Dedifferentiated amniotic fluid mesenchymal stem cell (primary cell): Measurements from ENCODE around the gene PPT2.

Experiments used
- DNase-seq: peaks from one replicate; pipeline ENCODE4 v3.0.0-alpha.2; 2016; ENCODE audit errors: extremely low spot score

PPT2 gene, protein sequence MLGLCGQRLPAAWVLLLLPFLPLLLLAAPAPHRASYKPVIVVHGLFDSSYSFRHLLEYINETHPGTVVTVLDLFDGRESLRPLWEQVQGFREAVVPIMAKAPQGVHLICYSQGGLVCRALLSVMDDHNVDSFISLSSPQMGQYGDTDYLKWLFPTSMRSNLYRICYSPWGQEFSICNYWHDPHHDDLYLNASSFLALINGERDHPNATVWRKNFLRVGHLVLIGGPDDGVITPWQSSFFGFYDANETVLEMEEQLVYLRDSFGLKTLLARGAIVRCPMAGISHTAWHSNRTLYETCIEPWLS

DNA sequence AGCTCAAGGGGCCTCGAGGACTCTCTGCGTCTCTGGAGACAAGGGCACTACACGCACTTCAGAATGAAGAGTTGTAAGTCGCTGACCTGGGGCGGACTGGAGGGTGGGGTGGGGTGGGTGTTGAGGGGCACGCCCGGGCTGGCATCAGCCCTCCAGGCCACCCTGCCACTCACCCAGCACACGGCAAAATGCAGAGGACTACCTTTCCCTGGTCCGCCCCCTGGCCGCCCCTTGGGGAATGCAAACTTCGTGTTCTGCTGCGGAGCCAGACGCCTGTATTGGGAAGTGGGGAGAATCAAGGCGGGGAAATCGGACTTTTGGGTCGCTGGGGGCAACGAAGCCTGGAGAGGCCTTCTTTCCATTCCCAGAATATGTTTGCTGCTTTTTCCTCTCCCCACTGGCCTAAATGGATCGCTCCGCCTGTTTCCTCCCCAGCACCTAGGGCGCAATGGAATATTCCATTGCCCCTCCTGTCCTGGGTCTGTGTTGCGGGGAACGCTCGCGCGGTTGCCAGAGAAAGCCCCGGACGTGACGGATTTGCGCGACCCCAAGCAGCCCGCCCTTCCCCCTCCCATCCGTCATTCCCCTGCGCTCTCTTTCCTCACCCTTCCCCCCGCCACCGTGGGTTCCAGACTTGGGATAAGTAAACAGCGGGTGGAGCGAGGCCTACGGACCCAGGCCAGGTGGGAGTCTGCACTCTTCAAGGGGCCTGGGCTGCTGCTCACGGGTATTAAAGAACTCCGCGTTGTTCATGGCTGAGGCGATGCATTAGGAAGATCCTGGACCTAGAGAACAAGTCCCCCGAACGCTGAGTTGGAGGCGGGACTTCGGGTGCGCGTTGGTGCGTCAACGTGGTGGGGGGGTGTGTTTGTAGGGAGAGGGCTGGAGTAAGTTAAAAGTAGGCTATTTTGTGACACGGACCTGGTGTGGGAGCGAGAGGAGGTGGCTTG lies at the start of gene PPT2:
Gene PPT2 (plus strand): TSS at position 578 of the 950 bp plus-strand sequence. CDS start 454 bp downstream, outside the sequence.
- DNase-seq = peak; percentile 81

GRCh38 chr6:32105433-32105832 lies 48.5 kb upstream of the PPT2 start:
- DNase-seq = no peak

- DNase-seq = no peak
Observed at GRCh38 chr6:32107406-32107805, 46.5 kb upstream of the PPT2 start.

DNA sequence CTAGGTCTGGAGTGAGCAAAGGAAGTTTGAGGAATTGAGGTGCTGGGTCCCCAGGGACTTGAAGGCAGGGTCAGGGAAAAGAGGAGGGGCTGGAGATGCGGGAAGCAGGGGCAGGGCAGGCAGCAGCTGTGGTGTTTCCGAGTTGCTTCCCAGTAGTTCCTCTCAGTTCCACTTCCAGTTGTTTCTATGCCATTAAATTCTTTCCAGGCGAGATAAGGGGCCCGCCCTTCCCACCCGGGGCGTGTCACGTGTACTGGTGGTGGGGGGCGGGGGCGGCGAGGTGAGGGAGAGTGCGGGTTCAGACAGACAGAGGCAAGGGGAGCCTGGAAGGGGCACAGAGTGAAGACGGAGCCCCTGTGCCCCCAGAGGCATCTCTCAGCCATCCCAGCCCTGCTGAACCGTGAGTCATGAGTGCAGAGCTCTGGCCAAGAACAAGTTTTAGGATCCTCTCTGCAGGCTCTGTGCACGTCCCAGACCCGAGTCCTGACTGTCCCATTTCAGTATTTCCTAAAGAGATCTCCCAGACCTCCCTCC lies 45.8 kb upstream of the PPT2 start:
- DNase-seq = no peak

DNA sequence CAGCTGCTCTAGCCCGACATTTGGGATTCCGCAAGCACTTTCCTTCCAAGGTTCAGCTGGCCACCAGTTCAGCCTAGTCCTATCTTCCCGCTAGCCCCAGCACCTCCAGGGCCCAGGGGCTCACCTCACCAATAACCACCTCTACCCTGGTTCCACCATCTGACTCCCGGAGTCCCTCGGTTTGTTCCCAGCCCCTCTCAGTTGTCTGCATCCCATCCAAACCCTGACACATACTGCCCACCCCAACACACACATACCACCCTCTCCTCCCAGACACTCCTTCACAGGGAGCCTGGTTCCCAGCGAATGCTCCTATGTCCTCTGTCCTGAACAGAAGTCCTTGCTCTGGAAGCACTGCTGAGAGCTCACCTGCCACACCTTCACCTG lies 45.2 kb upstream of the PPT2 start:
- no peak for DNase-seq

- no peak for DNase-seq
Observed at GRCh38 chr6:32109114-32109764, 44.7 kb upstream of the PPT2 start, which contains the start of gene TNXB. TNXB (minus strand) TSS chr6:32109338; CDS start chr6:32098198, 11,140 bp downstream.

GRCh38 chr6:32109765-32110160 lies 44.2 kb upstream of the PPT2 start:
- DNase-seq = no peak

DNA sequence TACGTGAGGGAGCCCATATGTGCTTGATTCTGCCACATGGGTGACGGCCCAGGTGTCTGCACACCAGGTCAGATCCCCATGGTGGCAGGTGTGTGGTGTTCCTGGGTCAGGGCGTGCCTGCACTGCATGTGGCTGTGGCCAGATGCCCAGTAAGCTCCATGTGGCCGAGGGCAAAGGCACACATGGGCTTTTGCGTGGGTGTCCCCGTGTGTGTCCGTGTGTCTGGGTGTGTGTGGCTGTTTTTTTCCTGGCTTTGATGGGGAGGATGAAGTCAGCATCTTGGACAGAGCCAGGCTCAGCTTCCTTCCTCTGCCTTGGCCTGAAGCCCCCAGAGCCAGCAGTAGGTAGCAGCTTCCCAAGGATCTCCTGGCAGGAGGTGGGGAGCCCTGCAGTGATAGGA lies 43.3 kb upstream of the PPT2 start:
- DNase-seq = no peak

- no peak for DNase-seq
Observed at GRCh38 chr6:32111424-32112066, 42.4 kb upstream of the PPT2 start.

GRCh38 chr6:32112431-32112980 lies 41.4 kb upstream of the PPT2 start:
- no peak for DNase-seq

GRCh38 chr6:32113386-32114352 lies 40.3 kb upstream of the PPT2 start:
- peak; percentile 86 for DNase-seq

- DNase-seq = no peak
Observed at GRCh38 chr6:32114796-32115195, 39.1 kb upstream of the PPT2 start.

GRCh38 chr6:32115623-32116022 lies 38.3 kb upstream of the PPT2 start:
- no peak for DNase-seq

DNA sequence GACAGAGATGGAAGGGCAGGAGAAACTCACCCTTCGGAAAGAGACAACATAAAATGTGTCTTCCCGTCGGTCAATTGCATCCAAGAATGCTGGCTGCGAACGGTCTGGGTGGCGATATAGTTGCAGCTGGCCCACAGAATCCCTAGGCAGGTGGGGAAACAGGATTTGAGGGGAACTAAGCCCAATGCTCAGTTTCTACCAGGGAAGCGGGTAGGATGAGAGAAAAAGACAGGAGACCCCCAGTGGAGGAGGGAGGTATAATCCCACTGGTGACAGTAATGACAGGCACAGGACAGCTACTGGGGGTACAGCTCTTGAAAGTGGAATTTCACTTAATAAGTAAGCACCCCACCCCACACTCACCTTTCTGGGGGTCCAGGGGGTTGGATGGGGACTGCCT lies 37.3 kb upstream of the PPT2 start:
- no peak for DNase-seq

DNA sequence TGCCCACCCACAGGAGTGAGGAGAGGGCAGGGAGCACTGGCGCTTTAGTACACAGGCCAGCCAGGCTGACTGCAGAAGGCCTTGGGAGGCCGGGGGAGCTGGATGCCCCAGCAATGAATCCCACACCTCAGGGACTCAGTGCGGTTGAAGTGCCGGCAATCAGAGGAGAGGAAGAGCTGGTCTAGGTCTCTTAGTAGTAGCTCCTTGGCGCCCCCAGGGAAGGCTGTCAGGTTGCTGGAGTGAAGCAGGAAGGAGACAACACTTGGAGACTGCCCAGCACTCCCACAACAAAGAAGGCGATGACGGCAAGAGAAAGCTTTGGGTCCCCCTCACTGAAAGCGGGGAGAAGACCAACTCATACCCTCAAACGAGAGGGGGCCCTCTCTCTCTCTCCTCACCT lies 36.5 kb upstream of the PPT2 start:
- DNase-seq = no peak

GRCh38 chr6:32118782-32119628 lies 34.9 kb upstream of the PPT2 start:
- peak; percentile 82 for DNase-seq

DNA sequence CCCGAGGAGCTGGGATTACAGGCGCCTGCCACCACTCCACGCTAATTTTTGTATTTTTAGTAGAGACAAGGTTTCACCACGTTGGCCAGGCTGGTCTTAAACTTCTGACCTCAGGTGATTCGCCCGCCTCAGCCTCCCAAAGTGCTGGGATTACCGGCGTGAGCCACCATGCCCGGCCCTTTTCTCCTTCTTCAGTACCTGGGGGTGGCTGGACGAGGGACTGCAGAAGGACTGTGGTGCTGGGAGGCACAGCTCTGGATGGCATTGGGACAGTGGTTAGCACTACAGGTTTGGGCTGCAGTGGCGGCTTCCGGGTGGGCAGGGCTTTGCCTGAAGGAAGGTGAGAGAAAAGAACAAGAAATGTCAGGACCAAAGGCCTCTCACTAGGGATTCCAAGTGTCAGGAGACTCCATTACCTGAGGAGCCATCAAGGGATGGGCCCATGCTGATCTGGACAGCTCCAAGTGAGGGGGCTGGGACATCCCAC lies 33.3 kb upstream of the PPT2 start:
- DNase-seq = no peak

DNA sequence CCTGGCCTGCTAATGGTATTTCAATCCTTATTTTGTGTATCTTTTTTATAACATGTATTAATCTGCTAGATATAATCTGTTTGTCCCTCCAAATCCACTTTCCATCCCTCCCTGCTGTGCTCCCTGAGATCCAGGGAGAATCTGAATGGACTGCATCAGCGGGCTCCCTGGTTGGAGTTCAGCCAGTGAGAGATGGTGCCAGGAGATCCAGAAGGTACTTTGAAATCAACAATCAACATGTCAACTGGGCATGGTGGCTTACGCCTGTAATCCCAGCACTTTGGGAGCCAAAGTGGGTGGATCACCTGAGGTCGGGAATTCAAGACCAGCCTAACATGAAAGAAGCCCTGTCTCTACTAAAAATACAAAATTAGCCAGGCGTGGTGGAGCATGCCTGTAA lies 30.3 kb upstream of the PPT2 start:
- DNase-seq = no peak

GRCh38 chr6:32126880-32127279 lies 27.1 kb upstream of the PPT2 start:
- DNase-seq = no peak
